Neural cell (in vitro differentiated cells): ENCODE results near the gene GNAL. TPM values are rescaled to one million over a fixed set of nuclear protein-coding genes. Genes with fewer than 3 reads are reported as not detected.

Experiments
- H2AFZ ChIP-seq: fragments of 200-600, 300-800 bp; sonication (generic), shearing (Covaris generic); 2 replicates; pipeline ENCODE4 v1.6.0; 2014; ENCODE audit warnings: low read depth, mild to moderate bottlenecking, antibody characterized with exemption, low read length, moderate library complexity
- H3F3A ChIP-seq: fragments of 200-600 bp; shearing (Covaris generic); 2 replicates; pipeline ENCODE4 v1.6.1; 2016; ENCODE audit warnings: mild to moderate bottlenecking, moderate library complexity, mixed read lengths, antibody characterized with exemption, low read length; ENCODE audit not compliant: insufficient read depth, poor library complexity, severe bottlenecking
- H3K27ac ChIP-seq: fragments of 200-600, 300-800 bp; sonication (generic), shearing (Covaris generic); 2 replicates; pipeline ENCODE4 v1.5.1; 2014; ENCODE audit warnings: mild to moderate bottlenecking, low read length, moderate library complexity
- H3K27me3 ChIP-seq: fragments of 300-800, 200-600 bp; sonication (generic), shearing (Covaris generic); 2 replicates; pipeline ENCODE4 v1.6.0; 2014; ENCODE audit warnings: mild to moderate bottlenecking, low read depth, low read length, moderate library complexity; ENCODE audit not compliant: insufficient read depth
- H3K36me3 ChIP-seq: fragments of 300-800, 200-600 bp; sonication (generic), shearing (Covaris generic); 2 replicates; pipeline ENCODE4 v1.5.1; 2014; ENCODE audit warnings: mild to moderate bottlenecking, antibody characterized with exemption, low read length, moderate library complexity; ENCODE audit not compliant: insufficient read depth
- H3K4me2 ChIP-seq: fragments of 300-800, 200-600 bp; sonication (generic), shearing (Covaris generic); 2 replicates; pipeline ENCODE4 v1.6.0; 2014; ENCODE audit warnings: mild to moderate bottlenecking, low read length
- H3K4me3 ChIP-seq: fragments of 300-800, 200-600 bp; sonication (generic), shearing (Covaris generic); 2 replicates; pipeline ENCODE4 v1.5.1; 2014; ENCODE audit warnings: mild to moderate bottlenecking, low read length, moderate library complexity
- H3K79me2 ChIP-seq: fragments of 200-600 bp; shearing (Covaris generic); replicated peaks from 2 replicates; pipeline ENCODE4 v1.6.0; 2014; ENCODE audit warnings: mild to moderate bottlenecking, low read length, moderate library complexity; ENCODE audit not compliant: insufficient read depth
- H3K9ac ChIP-seq: fragments of 300-800, 200-600 bp; sonication (generic), shearing (Covaris generic); 2 replicates; pipeline ENCODE4 v1.6.1; 2016; ENCODE audit warnings: mild to moderate bottlenecking, low read length, mixed read lengths
- H3K9me2 ChIP-seq: fragments of 200-600 bp; shearing (Covaris generic); 2 replicates; pipeline ENCODE4 v1.6.1; 2016; ENCODE audit warnings: mild to moderate bottlenecking, low read length, mixed read lengths; ENCODE audit not compliant: insufficient read depth
- H3K9me3 ChIP-seq: fragments of 200-600, 300-800 bp; sonication (generic), shearing (Covaris generic); 2 replicates; pipeline ENCODE4 v1.6.1; 2016; ENCODE audit warnings: mild to moderate bottlenecking, mixed run types, low read length, moderate library complexity, mixed read lengths
- H4K20me1 ChIP-seq: fragments of 200-600 bp; shearing (Covaris generic); 2 replicates; pipeline ENCODE4 v1.6.1; 2016; ENCODE audit warnings: mild to moderate bottlenecking, mixed run types; ENCODE audit not compliant: insufficient read depth
- EP300 ChIP-seq: fragments of 450-650 bp; conservative IDR thresholded peaks from 2 replicates; pipeline ENCODE4 v1.6.1; 2014; ENCODE audit warnings: antibody characterized with exemption, mild to moderate bottlenecking, moderate library complexity; ENCODE audit not compliant: poor library complexity, severe bottlenecking
- EZH2 ChIP-seq: fragments of 200-600, 300-800 bp; shearing (Covaris generic), sonication (generic); IDR thresholded peaks from 2 replicates; pipeline ENCODE4 v1.6.1; 2014; ENCODE audit warnings: antibody characterized with exemption, low read length, borderline replicate concordance, mild to moderate bottlenecking; ENCODE audit not compliant: insufficient read depth, poor library complexity, severe bottlenecking
- MXI1 ChIP-seq: fragments of 450-650 bp; conservative IDR thresholded peaks from 2 replicates; pipeline ENCODE4 v1.6.1; 2014; ENCODE audit warnings: antibody characterized with exemption, mild to moderate bottlenecking; ENCODE audit not compliant: poor library complexity, severe bottlenecking
- POLR2AphosphoS5 ChIP-seq: IDR thresholded peaks from 2 replicates; pipeline ENCODE4 v1.6.1; 2012
- RAD21 ChIP-seq: fragments of 450-650 bp; conservative IDR thresholded peaks from 2 replicates; pipeline ENCODE4 v1.6.1; 2014; ENCODE audit warnings: antibody characterized with exemption, mild to moderate bottlenecking, moderate library complexity
- SMC3 ChIP-seq: fragments of 450-650 bp; conservative IDR thresholded peaks from 2 replicates; pipeline ENCODE4 v1.6.1; 2014; ENCODE audit warnings: antibody characterized with exemption, mild to moderate bottlenecking, moderate library complexity; ENCODE audit not compliant: poor library complexity
- TAF1 ChIP-seq: IDR thresholded peaks from 2 replicates; pipeline ENCODE4 v1.6.1; 2012; ENCODE audit warnings: low read depth
- polyA plus RNA-seq: library from polyadenylated mRNA; depleted of rRNA; stranded (reverse); fragments of >200 nt; gene quantifications from 2 replicates; pipeline ENCODE4 v1.2.3, GENCODE V29; 2014
- TF ChIP-seq, protein P1 (sequence below): fragments of 450-650 bp; IDR thresholded peaks from 2 replicates; pipeline ENCODE4 v1.5.1; 2014; ENCODE audit warnings: antibody characterized with exemption, mild to moderate bottlenecking, moderate library complexity; ENCODE audit not compliant: poor library complexity, severe bottlenecking
- TF ChIP-seq, protein P2 (sequence below): IDR thresholded peaks from 2 replicates; pipeline ENCODE4 v1.6.1; 2012; ENCODE audit warnings: borderline replicate concordance

GNAL gene
- polyA plus RNA-seq, 1 donor from 2014 or later, result 16.7 TPM

DNA sequence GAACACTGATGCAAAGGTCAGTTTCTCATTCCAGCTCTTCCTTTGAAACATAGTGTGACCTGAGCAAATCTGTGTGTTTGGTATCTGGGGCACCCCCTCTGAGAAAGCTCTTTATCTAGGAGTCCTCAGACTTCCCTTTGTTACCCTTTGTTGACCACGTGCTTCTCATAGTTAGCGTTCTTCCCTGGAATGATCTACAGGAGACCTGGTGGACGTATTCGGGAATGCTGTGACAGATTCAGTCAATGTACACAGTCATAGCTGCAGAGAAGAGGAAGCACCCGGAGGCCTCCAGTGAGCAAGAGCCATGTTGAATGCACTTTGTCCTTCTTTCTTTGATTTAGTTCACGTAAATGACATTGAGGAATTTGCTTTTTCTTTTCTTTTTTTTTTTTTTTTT, 151.4 kb downstream of the GNAL start:
- Histone ChIP-seq H2AFZ (no peak overlapping the region), H3K9me3 (no peaks in the 10 kb centered on the region), H3K79me2 (no peaks in the 10 kb centered on the region), H3K27ac (no peak overlapping the region), H4K20me1 (no peaks in the 10 kb centered on the region), H3K27me3 (no peaks in the 10 kb centered on the region), H3K4me2 (no peak overlapping the region), H3K9ac (no peak overlapping the region), H3K36me3 (no peaks in the 10 kb centered on the region), H3K4me3 (no peak overlapping the region), H3F3A (no peaks in the 10 kb centered on the region), H3K9me2 (no peaks in the 10 kb centered on the region)
- TF ChIP-seq, protein P1, sequence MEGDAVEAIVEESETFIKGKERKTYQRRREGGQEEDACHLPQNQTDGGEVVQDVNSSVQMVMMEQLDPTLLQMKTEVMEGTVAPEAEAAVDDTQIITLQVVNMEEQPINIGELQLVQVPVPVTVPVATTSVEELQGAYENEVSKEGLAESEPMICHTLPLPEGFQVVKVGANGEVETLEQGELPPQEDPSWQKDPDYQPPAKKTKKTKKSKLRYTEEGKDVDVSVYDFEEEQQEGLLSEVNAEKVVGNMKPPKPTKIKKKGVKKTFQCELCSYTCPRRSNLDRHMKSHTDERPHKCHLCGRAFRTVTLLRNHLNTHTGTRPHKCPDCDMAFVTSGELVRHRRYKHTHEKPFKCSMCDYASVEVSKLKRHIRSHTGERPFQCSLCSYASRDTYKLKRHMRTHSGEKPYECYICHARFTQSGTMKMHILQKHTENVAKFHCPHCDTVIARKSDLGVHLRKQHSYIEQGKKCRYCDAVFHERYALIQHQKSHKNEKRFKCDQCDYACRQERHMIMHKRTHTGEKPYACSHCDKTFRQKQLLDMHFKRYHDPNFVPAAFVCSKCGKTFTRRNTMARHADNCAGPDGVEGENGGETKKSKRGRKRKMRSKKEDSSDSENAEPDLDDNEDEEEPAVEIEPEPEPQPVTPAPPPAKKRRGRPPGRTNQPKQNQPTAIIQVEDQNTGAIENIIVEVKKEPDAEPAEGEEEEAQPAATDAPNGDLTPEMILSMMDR, result no peak
- TF ChIP-seq SMC3, result no peak
- no peak for TF ChIP-seq EP300
- TF ChIP-seq TAF1, result no peak
- no peak for TF ChIP-seq RAD21
- no peak for TF ChIP-seq MXI1
- no peak for TF ChIP-seq POLR2AphosphoS5
- no peak for TF ChIP-seq EZH2
- TF ChIP-seq, protein P2, sequence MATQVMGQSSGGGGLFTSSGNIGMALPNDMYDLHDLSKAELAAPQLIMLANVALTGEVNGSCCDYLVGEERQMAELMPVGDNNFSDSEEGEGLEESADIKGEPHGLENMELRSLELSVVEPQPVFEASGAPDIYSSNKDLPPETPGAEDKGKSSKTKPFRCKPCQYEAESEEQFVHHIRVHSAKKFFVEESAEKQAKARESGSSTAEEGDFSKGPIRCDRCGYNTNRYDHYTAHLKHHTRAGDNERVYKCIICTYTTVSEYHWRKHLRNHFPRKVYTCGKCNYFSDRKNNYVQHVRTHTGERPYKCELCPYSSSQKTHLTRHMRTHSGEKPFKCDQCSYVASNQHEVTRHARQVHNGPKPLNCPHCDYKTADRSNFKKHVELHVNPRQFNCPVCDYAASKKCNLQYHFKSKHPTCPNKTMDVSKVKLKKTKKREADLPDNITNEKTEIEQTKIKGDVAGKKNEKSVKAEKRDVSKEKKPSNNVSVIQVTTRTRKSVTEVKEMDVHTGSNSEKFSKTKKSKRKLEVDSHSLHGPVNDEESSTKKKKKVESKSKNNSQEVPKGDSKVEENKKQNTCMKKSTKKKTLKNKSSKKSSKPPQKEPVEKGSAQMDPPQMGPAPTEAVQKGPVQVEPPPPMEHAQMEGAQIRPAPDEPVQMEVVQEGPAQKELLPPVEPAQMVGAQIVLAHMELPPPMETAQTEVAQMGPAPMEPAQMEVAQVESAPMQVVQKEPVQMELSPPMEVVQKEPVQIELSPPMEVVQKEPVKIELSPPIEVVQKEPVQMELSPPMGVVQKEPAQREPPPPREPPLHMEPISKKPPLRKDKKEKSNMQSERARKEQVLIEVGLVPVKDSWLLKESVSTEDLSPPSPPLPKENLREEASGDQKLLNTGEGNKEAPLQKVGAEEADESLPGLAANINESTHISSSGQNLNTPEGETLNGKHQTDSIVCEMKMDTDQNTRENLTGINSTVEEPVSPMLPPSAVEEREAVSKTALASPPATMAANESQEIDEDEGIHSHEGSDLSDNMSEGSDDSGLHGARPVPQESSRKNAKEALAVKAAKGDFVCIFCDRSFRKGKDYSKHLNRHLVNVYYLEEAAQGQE, result no peak

DNA sequence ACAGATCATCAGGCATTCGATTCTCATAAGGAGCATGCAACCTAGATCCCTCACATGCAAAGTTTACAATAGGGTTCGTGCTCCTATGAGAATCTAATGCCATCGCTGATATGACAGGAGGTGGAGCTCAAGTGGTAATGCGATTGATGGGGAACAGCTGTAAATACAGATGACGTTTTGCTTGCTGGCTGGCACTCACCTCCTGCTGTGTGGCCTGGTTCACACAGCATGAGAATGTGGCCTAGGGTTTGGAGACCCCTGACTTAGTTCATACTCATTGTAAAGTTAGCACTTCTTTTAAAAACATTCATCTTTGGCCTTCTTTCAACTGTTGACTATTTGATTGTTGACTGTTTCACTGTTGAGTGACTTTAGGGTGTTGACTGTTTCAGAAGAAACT, 153.5 kb downstream of the GNAL start:
- Histone ChIP-seq H3F3A (no peaks in the 10 kb centered on the region), H3K79me2 (no peaks in the 10 kb centered on the region), H3K36me3 (no peaks in the 10 kb centered on the region), H3K9ac (no peak overlapping the region), H4K20me1 (no peaks in the 10 kb centered on the region), H3K9me2 (no peaks in the 10 kb centered on the region), H3K27me3 (no peaks in the 10 kb centered on the region), H3K27ac (no peak overlapping the region), H3K4me2 (no peak overlapping the region), H2AFZ (no peak overlapping the region), H3K9me3 (no peaks in the 10 kb centered on the region), H3K4me3 (no peak overlapping the region)
- TF ChIP-seq POLR2AphosphoS5 (no peak), EP300 (no peak), SMC3 (no peak), RAD21 (no peak), TAF1 (no peak), EZH2 (no peak), MXI1 (no peak)
- TF ChIP-seq, protein P2, result no peak
- TF ChIP-seq, protein P1, result no peak
